NCI-H2107 treated with DMSO at 0.1 percent for 48 hours (cell line): Measurements from ENCODE around the gene FBH1.
"Not testable (repeated sequence)": the region's sequence is repeated elsewhere in the genome, so short reads cannot be mapped to it uniquely, and the experiment has no call there.

Experiments used
- DNase-seq: peaks from one replicate; lab custom pipeline; 2025; ENCODE audit not compliant: unreplicated experiment; lab: John Stamatoyannopoulos, UW

Gene FBH1

DNA sequence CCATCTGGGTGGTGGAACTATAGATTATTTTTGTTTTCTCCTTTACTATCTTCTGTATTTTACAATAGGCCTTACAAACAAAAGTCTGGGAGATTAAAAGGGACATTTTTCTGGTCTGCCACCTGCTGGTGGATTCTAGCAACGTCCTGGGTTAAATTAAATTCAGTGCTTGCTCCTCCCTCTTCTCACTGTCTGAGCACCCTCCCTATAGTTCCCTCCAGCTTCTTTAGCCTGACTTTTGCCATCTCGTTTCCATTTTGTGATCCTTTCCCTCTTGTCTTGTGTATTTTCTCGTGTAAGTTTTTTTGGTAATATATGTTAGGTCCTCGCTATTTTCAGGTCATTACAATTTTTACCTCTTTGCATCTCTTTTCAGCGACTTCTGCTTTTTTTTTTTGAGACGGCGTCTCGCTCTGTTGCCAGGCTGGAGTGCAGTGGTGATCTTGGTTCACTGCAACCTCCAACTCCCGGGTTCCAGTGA is 16.5 kb upstream of the FBH1 start:
- DNase-seq, result peak; percentile 66

DNA sequence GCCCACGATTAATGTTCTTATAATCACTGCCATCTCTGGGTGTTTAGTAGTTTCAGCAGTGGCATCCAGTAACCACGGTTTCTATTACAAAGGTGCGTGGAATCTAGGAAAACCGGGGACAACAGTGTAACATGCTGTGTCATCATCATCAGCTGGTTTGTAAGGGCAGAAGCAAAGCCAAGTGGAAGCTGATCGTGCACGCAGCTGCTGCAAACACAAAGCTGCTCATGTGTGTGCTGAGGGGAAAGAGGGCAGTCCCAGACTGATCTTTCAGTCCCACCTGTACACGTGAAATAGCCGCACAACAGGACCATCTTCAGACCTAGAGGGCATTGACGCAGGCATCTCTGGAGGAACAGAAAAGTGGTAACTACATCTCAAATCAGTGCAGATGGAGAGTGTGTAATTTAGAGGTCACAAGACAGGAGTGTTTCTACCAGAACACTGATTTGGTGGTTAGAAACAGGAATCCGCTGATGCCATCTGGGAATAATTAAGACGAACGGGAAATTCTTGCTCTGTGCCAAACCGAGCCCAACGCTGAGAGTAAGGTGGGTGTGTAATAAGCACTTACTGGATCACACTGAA is 13.8 kb upstream of the FBH1 start:
- DNase-seq, result peak; percentile 22

DNA sequence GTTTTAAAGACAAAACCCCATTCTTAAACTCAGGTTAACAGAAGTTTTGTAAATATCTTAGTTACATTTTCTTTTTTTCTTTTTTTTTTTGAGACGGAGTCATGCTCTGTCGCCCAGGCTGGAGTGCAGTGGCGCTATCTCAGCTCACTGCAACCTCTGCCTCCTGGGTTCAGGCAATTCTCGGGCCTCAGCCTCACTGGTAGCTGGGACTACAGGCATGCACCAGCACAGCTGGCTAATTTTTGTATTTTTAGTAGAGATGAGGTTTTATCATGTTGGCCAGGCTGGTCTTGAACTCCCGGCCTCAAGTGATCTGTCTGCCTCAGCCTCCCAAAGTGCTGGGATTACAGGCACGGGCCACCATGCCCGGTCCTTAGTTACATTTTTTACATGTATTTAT is 13.0 kb upstream of the FBH1 start:
- not testable (repeated sequence) for DNase-seq

DNA sequence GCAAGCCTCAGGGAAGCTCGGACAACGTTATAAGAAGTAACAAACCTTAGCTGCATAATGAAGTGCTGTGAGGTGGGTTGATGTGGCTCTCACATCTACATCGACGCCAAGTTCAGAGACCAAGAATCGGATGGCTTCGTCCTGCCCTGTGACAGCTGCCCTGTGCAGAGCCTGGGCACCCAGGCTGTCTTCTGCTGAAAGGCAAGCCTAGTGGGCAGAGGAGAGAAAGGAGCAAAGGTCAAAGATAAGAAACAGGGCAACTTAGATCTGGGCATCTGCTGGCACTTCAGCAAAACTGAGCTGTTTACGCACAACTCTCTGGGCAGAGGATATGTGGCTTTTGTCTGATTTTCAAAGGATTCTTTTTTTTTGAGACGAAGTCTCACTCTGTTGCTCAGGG is 7.1 kb upstream of the FBH1 start:
- no peak for DNase-seq

DNA sequence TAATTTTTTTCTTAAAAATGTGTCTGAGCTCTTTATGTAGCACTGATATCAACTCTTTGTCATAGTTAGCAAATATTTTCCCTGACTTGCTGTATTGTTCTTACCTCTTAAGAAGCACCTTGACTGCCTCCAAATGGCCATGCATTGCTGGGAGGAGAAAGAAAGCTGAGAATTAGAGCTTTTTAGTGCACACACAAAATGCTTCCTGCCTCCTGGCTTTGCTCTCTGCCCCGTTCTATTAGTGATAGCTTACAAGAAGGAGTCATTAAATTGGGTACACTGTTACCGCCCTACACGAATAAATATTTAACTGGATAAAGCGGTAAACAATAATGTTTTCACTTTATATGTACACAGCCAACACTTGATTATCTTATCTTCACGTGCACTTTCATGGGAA is 4.4 kb upstream of the FBH1 start:
- DNase-seq, result no peak

DNA sequence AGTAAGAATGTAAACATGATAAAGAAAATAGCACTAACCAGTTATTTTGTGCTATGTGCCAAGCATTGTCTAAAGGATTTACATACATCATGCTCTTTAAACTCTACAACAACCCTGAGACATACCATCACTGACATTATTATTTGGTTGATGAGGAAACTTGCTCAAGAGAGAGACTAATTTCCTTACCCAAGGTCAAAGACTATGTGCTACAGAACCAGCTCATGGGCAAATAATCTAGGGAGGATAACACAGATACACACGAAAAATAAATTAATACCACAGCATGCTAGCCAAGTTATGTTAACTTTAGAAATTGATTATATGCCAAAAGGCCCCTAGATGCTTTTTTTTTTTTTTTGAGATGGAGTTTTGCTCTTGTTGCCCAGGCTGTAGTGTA is 3.0 kb upstream of the FBH1 start:
- no peak for DNase-seq

DNA sequence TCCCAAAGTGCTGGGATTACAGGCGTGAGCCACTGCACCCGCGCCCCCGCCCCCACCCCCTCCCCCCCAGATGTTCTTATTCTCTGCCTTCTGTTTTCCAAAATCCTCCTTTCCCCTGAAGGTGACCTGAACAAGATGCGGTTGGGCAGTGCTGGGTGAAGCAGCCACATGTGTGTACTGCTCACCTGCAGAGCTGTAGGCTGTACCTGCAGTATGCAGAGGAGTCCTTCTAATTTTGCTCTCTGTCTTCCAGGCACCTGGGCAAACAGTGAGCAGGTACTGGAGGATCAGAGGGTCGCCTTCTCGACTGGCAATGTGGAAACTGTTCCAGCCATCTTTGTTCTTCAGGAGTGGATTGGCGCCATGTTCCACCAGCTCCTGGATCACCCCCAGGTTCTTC is 2.4 kb upstream of the FBH1 start:
- no peak for DNase-seq

DNA sequence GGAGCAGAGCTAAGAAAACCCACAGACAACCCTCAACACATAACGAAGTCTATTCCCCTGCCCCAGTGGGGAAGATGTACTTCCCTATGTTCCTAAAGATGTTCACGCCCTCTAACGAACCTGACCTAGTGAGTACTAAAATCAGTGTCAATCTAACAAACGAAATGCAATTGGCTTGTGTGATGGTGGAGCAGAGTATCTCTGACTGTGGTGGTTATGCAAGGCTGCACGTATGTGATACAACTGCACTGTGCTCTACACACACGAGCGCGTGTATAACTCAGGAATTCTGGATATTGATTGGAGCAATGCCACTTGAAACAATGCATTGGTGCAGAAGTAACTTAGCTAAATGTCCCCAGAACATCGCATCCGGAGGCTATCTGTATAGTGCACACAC is 1.7 kb upstream of the FBH1 start:
- no peak for DNase-seq

DNA sequence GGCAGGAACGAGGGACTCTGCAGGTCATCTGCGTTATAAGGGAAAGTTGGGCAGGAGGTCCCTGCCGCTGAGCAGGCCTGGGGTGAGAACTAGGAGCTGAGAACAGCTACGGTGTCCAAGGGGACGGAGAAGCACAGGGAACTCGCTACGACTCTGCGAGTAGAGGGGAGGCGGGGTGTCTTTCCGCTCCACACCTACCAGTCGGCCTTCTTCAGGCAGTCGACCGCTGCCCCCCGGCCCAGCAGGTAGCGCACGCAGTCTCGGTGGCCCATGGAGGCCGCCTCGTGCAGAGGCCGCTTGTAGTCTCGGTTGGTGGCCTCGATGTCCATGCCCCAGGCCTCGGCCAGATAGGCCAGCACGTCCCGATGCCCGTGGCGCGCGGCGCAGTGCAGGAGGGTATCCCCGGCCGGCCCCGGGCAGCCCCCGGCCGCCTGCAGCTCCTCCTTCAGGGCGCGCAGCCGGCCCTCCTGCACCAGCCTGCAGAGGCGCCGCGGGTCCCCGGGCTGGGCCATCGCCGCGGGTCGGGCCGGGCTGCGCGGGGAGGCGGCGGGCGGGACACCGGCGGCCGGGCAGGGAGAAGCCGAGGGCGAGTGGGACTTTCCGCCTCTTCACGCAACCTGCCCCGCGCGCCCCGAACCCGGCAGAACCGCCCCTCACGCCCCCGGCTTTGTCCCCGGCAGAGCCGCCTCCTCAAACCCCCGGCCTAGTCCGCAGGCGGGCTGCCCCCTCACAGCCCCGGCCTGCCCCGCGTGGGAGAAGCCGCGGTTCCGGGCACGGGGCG is 1.0 kb upstream of the FBH1 start:
- no peak for DNase-seq

DNA sequence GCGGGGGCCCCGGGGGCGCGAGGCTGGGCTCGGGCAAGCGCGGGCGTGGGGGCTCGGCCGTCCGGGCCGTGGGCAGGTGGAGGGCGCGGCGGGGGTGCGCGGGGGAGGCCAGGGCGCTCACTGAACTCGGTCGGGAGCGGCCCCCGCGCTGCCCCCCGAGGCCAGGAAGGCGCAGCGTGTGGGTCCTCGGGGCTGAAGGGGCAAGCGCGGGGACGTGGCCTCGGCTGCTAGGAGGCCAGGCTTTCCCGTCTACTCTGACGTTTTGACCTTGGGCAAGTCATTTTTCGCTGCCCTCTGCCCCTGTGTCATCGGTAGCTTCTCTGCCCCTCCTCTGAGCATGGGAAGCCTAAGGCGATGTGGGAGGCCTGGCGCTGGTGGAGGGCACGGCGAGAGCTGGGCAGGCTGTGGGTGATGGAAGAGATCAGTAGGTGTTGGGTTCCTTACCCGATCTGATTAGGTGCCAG is 441 bp downstream of the FBH1 start:
- DNase-seq, result no peak

DNA sequence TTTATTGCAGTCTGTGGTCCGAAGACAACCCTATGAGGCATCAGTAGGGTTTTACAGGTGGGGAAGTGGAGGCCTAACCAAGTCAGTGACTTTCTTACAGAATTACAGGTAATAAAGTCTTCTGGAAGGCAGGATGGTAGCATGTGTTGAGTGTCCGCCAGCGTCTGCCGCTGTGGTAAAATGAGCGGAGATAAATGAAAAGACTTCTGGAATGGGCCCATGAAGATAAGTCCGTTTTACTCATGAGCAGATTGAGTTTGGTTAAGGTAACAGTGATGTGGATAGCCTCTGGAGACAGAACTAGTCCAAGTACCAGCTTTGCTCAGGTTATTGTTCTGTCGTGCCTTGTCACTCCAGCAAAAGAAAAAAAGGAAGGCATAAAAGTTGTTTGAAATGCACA is 966 bp downstream of the FBH1 start:
- no peak for DNase-seq

DNA sequence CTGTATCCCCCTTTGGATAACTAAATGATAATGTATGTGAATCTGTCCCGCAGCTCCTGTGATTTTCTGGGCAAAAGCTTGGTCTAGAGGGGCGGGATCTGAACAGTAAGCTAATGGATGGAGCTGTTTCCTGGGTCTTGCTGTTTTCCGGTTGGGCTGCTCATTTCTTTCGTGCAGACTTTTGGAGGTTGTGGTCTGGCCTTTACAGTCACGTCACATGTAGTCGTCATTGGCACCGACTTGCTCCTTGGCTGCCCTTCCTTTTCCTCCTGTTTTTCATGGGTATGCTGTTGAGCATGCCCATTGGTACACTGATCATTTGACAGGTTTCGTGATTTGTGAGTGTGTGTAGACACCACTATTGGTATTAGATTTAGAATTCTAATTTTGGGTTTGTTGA is 2.0 kb downstream of the FBH1 start:
- no peak for DNase-seq

DNA sequence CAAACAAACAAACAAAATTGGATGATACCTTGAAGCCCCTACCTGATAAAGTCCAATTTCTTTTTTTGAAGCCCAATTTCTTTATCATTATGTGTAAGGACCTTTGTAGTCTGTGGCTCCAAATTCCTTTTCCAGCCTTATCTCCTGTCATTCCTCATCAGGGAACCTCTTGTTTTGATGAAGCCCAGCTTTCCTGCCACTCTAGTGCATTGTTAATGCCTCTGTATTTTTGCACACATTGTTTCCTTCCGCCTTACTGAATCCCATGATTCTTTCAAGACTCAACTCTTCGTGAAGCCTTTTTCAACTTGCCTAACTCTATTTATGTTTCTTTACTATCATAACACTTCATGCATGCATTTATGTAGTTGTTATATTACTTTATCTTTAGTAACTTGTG is 3.3 kb downstream of the FBH1 start:
- no peak for DNase-seq

DNA sequence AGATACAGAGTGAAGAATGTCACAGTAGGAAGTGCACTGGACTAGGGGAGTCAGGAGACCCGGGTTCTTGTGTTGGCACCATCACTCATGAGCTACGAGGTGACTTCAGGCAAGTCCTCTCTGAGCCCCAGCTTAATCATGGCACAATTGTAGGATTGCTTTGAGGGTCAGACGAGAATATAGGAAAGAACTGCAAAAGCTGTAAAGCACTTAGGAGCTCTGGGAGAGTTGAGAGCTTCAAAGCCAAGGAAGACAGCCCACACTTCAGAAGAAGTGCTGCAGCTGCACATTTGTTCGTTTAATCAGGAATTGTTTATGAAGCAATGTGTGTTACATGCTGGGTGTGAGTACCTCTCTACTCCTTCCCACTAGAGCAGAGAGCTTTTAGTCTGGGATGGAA is 4.4 kb downstream of the FBH1 start:
- DNase-seq, result no peak

DNA sequence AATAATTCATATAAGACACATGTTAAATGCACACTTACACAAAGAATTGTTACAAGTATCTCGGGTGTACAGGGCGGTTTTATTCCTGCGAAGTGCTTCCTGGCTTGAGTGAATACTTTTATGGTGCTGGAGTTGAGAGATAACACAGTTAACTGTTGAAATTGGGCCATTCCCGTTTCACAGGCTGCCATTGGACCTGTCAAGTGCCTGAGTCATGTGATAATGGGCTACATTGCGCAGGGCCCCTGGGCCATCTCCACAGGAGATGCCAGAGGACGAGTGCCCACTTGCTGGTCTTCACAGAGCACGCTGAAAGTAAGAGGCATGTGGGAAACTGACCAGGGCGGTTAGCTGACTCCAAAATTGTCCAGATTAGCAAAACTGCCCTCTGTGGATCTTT is 4.8 kb downstream of the FBH1 start:
- no peak for DNase-seq

DNA sequence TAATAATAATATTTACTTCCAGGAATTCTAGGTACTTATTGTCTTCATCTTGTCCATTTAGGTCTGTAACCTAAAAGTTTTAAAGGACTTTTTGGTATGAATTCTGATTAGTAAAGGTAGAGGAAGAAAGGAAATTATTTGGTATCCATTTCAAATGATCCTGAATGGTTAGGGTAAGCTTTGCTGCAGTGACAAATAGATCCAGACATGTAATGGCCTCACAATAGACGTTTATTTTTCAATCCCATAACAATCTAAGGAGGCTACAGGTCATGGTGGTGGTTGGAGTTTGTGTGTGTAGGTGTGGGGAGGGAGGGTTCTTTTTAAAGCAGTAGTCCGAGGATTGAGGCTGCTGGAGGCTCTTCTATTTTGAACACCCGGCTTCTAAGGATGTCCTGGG is 5.3 kb downstream of the FBH1 start:
- DNase-seq, result no peak

DNA sequence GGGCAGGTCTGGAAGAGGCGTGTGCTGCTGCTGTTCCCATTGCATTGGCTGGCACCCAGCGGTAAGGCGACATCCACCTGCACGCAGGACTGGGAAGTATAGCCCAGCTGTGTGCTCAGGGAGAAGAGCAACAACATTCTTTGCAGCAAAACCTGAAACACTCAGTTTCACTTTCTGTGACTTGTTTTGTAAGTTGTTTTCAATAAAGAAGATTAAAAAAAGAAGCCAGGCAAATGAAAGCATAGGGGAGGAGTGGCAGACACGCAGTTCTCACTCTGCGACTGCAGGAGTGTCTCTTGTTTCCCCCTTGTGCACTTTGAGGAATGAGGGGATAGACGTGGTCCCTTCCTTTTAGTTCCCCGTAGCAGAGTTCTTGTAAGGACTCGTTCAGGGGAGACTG is 5.8 kb downstream of the FBH1 start:
- DNase-seq, result no peak

DNA sequence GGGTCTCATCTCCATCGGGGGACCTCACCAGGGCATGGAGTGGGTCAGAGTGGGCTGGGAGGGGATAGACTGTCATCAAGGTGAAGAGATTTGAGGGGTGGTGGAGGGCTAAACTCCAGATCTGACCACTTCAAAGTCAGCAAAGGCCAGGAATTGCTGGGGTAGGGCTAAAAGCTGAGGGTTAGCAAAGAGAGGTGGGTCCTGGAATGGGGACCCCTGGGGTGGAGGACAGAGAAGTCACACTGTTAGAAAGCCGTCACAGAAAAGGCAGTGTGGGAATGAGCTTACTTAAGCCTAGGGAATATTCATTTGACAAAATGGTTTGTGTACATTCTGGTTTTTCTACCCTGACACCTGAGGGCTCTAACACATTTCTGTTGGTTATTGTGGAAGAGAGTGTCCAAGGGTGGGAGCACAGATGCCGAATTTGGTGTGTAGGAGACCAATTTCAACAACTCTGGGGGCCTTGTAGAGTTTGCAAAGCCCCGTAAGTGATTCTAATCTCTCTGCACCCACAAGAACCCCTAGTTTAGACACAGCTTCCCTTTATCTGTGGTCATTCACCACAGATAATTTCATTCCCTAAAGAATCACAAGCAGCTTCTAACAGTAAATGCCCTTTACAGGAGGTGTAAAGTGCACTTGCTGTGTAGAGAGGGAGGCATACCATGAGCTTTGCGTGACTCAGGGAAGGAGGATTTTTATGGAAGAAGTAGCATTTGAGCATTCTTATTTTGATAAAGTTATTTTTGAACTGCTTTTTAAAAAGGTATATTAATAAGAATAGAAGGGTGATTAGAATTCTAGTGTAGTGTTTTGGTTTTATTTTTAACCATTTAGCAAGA is 6.4 kb downstream of the FBH1 start:
- DNase-seq, result no peak

DNA sequence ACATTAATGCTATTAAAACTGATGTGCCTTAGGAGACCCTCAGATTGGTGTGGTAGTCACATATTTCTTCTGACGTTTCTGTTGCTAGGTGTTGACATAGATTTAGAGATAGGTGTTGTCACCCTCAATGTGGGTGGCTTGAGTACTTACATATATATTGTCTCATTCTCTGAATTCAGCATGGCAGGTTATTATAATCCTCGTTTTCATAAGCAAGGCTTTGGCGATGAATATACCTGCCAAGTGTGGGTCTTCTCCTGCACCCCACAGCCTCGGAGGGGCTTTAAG is 7.0 kb downstream of the FBH1 start:
- DNase-seq, result no peak

DNA sequence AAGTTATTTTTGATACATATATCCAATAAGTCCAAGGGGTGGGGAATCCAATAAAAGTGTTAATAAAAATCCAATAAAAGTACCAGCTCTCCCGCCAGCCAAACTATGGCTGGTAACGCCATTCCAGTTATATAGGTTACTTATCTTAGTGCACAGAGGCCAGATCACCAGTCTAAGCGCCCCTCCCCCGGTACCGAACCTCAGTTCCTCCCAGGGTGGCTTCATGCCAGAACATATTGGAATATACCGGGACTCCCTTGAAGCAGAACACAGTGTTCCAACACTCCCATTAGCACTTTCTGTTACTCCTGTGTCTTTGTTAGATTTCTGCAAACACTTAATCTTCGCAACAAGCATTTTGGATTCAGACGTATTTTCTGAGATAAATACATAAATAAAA is 7.5 kb downstream of the FBH1 start:
- DNase-seq, result no peak

DNA sequence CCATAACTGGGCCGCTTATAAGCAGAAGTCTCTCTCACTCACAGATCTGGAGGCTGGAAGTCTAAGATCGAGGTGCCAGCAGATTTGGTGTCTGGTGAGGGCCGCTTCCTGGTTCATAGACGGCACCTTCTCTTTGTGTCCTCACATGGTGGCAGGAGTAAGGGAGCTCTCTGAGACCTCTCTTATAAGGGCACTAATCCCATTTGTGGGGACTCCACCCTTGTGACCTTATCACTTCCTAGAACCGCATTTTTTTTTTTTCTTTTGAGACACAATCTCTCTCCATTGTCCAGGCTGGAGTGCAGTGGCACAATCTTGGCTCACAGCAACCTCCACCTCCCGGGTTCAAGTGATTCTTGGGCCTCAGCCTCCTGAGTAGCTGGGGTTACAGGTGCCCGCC is 8.1 kb downstream of the FBH1 start:
- DNase-seq, result no peak

DNA sequence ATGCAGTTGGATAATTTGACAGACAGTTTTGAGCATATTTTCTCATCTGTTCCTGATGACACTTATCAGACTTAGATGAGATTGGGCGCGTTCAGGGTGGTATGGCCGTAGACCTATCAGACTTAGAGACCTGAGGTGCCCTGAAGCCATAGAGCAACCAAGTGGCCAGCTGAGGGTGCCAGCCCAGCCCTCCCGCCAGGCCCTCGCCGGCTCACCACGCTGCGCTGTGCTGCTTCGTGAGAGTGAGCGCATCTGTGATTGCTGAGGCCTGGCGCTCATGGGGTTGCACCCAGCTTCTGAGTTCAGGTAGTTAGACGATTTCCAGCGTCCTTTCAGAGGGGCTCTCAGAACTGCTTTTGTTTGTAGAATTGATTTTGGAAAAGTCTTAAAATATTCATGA is 10.2 kb downstream of the FBH1 start:
- DNase-seq, result no peak
